NCI-H187 (cell line): ENCODE measurements around the gene UGT1A4.
"Not testable (repeated sequence)": the region's sequence is repeated elsewhere in the genome, so short reads cannot be mapped to it uniquely, and the experiment has no call there.

Source experiments
- DNase-seq, 2 experiments: peaks; one replicate each; lab custom pipeline; 2025; lab: John Stamatoyannopoulos, UW

The UGT1A4 gene

GRCh38 chr2:233750689-233751088 lies 32.2 kb downstream of the UGT1A4 start:
- DNase-seq = not testable (repeated sequence)

GRCh38 chr2:233751212-233752009 lies 32.9 kb downstream of the UGT1A4 start:
- DNase-seq = not testable (repeated sequence)

GRCh38 chr2:233754872-233755611 lies 36.5 kb downstream of the UGT1A4 start:
- DNase-seq = no peak

GRCh38 chr2:233756429-233757081 lies 38.0 kb downstream of the UGT1A4 start:
- no peak for DNase-seq

GRCh38 chr2:233758141-233758540 lies 39.6 kb downstream of the UGT1A4 start:
- no peak for DNase-seq

- DNase-seq = no peak
These were observed 40.3 kb downstream of the UGT1A4 start for GRCh38 chr2:233758849-233759248.

- no peak for DNase-seq
These were observed 41.5 kb downstream of the UGT1A4 start, which contains the start of gene UGT1A1 for GRCh38 chr2:233760043-233760442. Gene UGT1A1 (plus strand): TSS chr2:233760270. CDS start chr2:233760288, 18 bp downstream.

- DNase-seq = no peak
These were observed 42.7 kb downstream of the UGT1A4 start for GRCh38 chr2:233761040-233761769.

- DNase-seq = no peak
These were observed 45.7 kb downstream of the UGT1A4 start for GRCh38 chr2:233764264-233764663.

- DNase-seq = no peak
These were observed 46.2 kb downstream of the UGT1A4 start for GRCh38 chr2:233764761-233765160.

GRCh38 chr2:233766416-233766815 lies 47.9 kb downstream of the UGT1A4 start:
- DNase-seq = no peak

- no peak for DNase-seq
These were observed 49.5 kb downstream of the UGT1A4 start for GRCh38 chr2:233768076-233768475.

GRCh38 chr2:233769260-233769659 lies 50.7 kb downstream of the UGT1A4 start:
- no peak for DNase-seq

- no peak for DNase-seq
These were observed 53.6 kb downstream of the UGT1A4 start for GRCh38 chr2:233772153-233772552.

- DNase-seq = no peak
These were observed 54.0 kb downstream of the UGT1A4 start for GRCh38 chr2:233772583-233772982.

- DNase-seq = no peak
These were observed 55.3 kb downstream of the UGT1A4 start for GRCh38 chr2:233773854-233774253.

GRCh38 chr2:233775414-233775813 lies 56.9 kb downstream of the UGT1A4 start:
- no peak for DNase-seq

GRCh38 chr2:233778030-233778429 lies 59.5 kb downstream of the UGT1A4 start, which contains the start of gene MROH2A:
Gene MROH2A (plus strand): TSS chr2:233778330. CDS start chr2:233779359, 1,029 bp downstream.
- no peak for DNase-seq

- DNase-seq = no peak
These were observed 61.2 kb downstream of the UGT1A4 start for GRCh38 chr2:233779722-233780121.

GRCh38 chr2:233780771-233781170 lies 62.2 kb downstream of the UGT1A4 start:
- no peak for DNase-seq

- DNase-seq = no peak
These were observed 71.0 kb downstream of the UGT1A4 start for GRCh38 chr2:233789554-233789953.
